GM19372 (cell line): ENCODE measurements around the gene YIPF3.
"Not testable (repeated sequence)": the region's sequence is repeated elsewhere in the genome, so short reads cannot be mapped to it uniquely, and the experiment has no call there.

Source experiments
- ATAC-seq: cut with Tn5 transposase; IDR thresholded peaks from one replicate; pipeline ENCODE4 v1.9.1; 2021; ENCODE audit warnings: mild to moderate bottlenecking, low read depth, moderate library complexity; ENCODE audit not compliant: unreplicated experiment

Gene YIPF3

GRCh38 chr6:43509984-43510826 is 6.5 kb downstream of the YIPF3 start, which contains the start of gene LRRC73:
Gene LRRC73, minus strand, starts transcription at chr6:43510346. Its CDS starts 561 bp downstream, at chr6:43509785.
- peak; percentile 66 for ATAC-seq

GRCh38 chr6:43509142-43509983 is 7.4 kb downstream of the YIPF3 start:
- ATAC-seq = no peak

GRCh38 chr6:43508481-43509141 is 8.1 kb downstream of the YIPF3 start:
- ATAC-seq = no peak

GRCh38 chr6:43506667-43507471 is 9.9 kb downstream of the YIPF3 start:
- ATAC-seq = no peak

- no peak for ATAC-seq
Measured at GRCh38 chr6:43506171-43506570, 10.6 kb downstream of the YIPF3 start.

GRCh38 chr6:43505718-43506117 is 11.0 kb downstream of the YIPF3 start:
- no peak for ATAC-seq

GRCh38 chr6:43504756-43505593 is 11.8 kb downstream of the YIPF3 start:
- ATAC-seq = no peak

GRCh38 chr6:43503443-43503842 is 13.3 kb downstream of the YIPF3 start:
- no peak for ATAC-seq

- no peak for ATAC-seq
Measured at GRCh38 chr6:43502666-43503065, 14.1 kb downstream of the YIPF3 start.

- no peak for ATAC-seq
Measured at GRCh38 chr6:43500921-43501320, 15.8 kb downstream of the YIPF3 start.

- ATAC-seq = no peak
Measured at GRCh38 chr6:43499028-43499815, 17.5 kb downstream of the YIPF3 start.

GRCh38 chr6:43498291-43498690 is 18.4 kb downstream of the YIPF3 start:
- not testable (repeated sequence) for ATAC-seq

- no peak for ATAC-seq
Measured at GRCh38 chr6:43497689-43498088, 19.0 kb downstream of the YIPF3 start.

- no peak for ATAC-seq
Measured at GRCh38 chr6:43497129-43497396, 19.7 kb downstream of the YIPF3 start.

- no peak for ATAC-seq
Measured at GRCh38 chr6:43496370-43497128, 20.2 kb downstream of the YIPF3 start.

- ATAC-seq = no peak
Measured at GRCh38 chr6:43495409-43495941, 21.3 kb downstream of the YIPF3 start.

- no peak for ATAC-seq
Measured at GRCh38 chr6:43494766-43495165, 22.0 kb downstream of the YIPF3 start.

- ATAC-seq = no peak
Measured at GRCh38 chr6:43494321-43494720, 22.4 kb downstream of the YIPF3 start.
